B cell (primary cell): ENCODE results near the gene S1PR5. TPM values are rescaled to one million over a fixed set of nuclear protein-coding genes. Genes with fewer than 3 reads are reported as not detected.

ENCODE experiments used
- ATAC-seq: fragments of 200-7000 bp; cut with Tn5 transposase; one replicate; pipeline ENCODE4 v1.10.0; 2021; ENCODE audit warnings: low read depth, mild to moderate bottlenecking, moderate number of reproducible peaks, moderate library complexity
- CTCF ChIA-PET: fragments of 350-600 bp; sonication (Branson Sonifier 250); formaldehyde crosslinking; loops from one replicate; lab custom pipeline; 2021; ENCODE audit warnings: antibody characterized with exemption, inconsistent platforms; lab: Charles Lee
- POLR2A ChIA-PET: fragments of 350-600 bp; sonication (Branson Sonifier 250); formaldehyde crosslinking; loops from one replicate; lab custom pipeline; 2021; ENCODE audit warnings: antibody characterized with exemption; lab: Charles Lee
- DNase-seq: peaks from one replicate; pipeline ENCODE4 v3.0.0; 2013
- H2AFZ ChIP-seq: 2 replicates; pipeline ENCODE4 v1.6.1; 2012; ENCODE audit warnings: mild to moderate bottlenecking, low read depth, low read length; ENCODE audit not compliant: insufficient read depth, poor library complexity, severe bottlenecking
- H3K27ac ChIP-seq, 2 donors: 1 replicate in 1 of 2; 2 replicates in 1 of 2; pipeline ENCODE4 v1.5.1; 2012 to 2013; ENCODE audit warnings: low read length in 2 of 2, mild to moderate bottlenecking in 2 of 2, moderate library complexity in 1 of 2
- H3K27me3 ChIP-seq, 4 experiments: fragments of 200-600 bp in 1 of 4; sonication (generic) in 1 of 4; replicated peaks in 1 of 4; 1 replicate in 2 of 4; 2 replicates in 2 of 4; pipeline versions ENCODE4 v1.6.1 to v1.7.0; 2013 to 2016; ENCODE audit warnings: low read length in 3 of 4, mild to moderate bottlenecking in 2 of 4, mixed read lengths in 1 of 4, moderate library complexity in 1 of 4; ENCODE audit not compliant: insufficient read depth in 4 of 4, control insufficient read depth in 3 of 4; ENCODE audit errors: control extremely low read depth in 1 of 4
- H3K36me3 ChIP-seq, 2 experiments: replicated peaks in 1 of 2; 1 replicate in 1 of 2; 2 replicates in 1 of 2; pipeline versions ENCODE4 v1.6.1 to v1.7.1; 2013; ENCODE audit warnings: low read length in 1 of 2; ENCODE audit not compliant: insufficient read depth in 2 of 2, control insufficient read depth in 1 of 2; ENCODE audit errors: control extremely low read depth in 1 of 2, extremely low read depth in 1 of 2
- H3K4me1 ChIP-seq, 2 donors: fragments of 200-600 bp in 1 of 2; sonication (generic) in 1 of 2; 1 replicate in 1 of 2; 2 replicates in 1 of 2; pipeline versions ENCODE4 v1.5.1 to v1.6.1; 2013 to 2017; ENCODE audit warnings: low read length in 2 of 2; ENCODE audit not compliant: control insufficient read depth in 2 of 2, insufficient read depth in 2 of 2
- H3K4me2 ChIP-seq: replicated peaks from 2 replicates; pipeline ENCODE3; 2012; ENCODE audit warnings: mild to moderate bottlenecking, low read depth, low read length; ENCODE audit not compliant: poor library complexity, severe bottlenecking
- H3K4me3 ChIP-seq, 5 experiments: fragments of 200-600 bp in 1 of 5; sonication (generic) in 1 of 5; 1 replicate in 3 of 5; 2 replicates in 2 of 5; pipeline versions ENCODE4 v1.5.1 to v1.7.0; 2011 to 2016; ENCODE audit warnings: low read length in 4 of 5, mild to moderate bottlenecking in 4 of 5, low read depth in 2 of 5, control low read depth in 1 of 5, moderate library complexity in 1 of 5; ENCODE audit not compliant: insufficient read depth in 1 of 5; ENCODE audit errors: control extremely low read depth in 1 of 5, extremely low read depth in 1 of 5
- H3K79me2 ChIP-seq: fragments of 200-600 bp; sonication (generic); one replicate; pipeline ENCODE4 v1.6.0; 2016; ENCODE audit warnings: low read length; ENCODE audit not compliant: control insufficient read depth, insufficient read depth
- H3K9ac ChIP-seq: fragments of 200-600 bp; sonication (generic); 2 replicates; pipeline ENCODE4 v1.6.1; 2017; ENCODE audit warnings: mild to moderate bottlenecking, low read length, moderate library complexity
- H3K9me3 ChIP-seq, 3 donors: one replicate each; pipeline versions ENCODE4 v1.6.1 to v1.7.1; 2013; ENCODE audit warnings: low read length in 2 of 3; ENCODE audit not compliant: control insufficient read depth in 2 of 3, insufficient read depth in 1 of 3; ENCODE audit errors: control extremely low read depth in 1 of 3
- H4K20me1 ChIP-seq: 2 replicates; pipeline ENCODE4 v1.6.0; 2012; ENCODE audit warnings: mild to moderate bottlenecking, low read length; ENCODE audit not compliant: insufficient read depth, control insufficient read depth, poor library complexity, severe bottlenecking
- H3K27ac Mint-ChIP-seq: one replicate; pipeline ENCODE4 v1.8.0; 2021; ENCODE audit warnings: mixed read lengths
- H3K27me3 Mint-ChIP-seq: one replicate; pipeline ENCODE4 v1.8.0; 2021; ENCODE audit warnings: mixed read lengths
- H3K4me1 Mint-ChIP-seq: one replicate; pipeline ENCODE4 v1.8.0; 2021; ENCODE audit warnings: mixed read lengths
- H3K4me3 Mint-ChIP-seq: one replicate; pipeline ENCODE4 v1.8.0; 2021; ENCODE audit warnings: mixed read lengths
- H3K9me3 Mint-ChIP-seq: one replicate; pipeline ENCODE4 v1.8.0; 2022; ENCODE audit warnings: mixed read lengths; ENCODE audit not compliant: insufficient read depth
- CTCF ChIP-seq: fragments of 200-600 bp; IDR thresholded peaks from one replicate; pipeline ENCODE4 v1.8.0; 2022; ENCODE audit warnings: antibody characterized with exemption, mild to moderate bottlenecking
- EZH2 ChIP-seq: IDR thresholded peaks from 2 replicates; pipeline ENCODE4 v1.6.1; 2012; ENCODE audit warnings: borderline replicate concordance, low read depth, mild to moderate bottlenecking, moderate library complexity, low read length; ENCODE audit not compliant: insufficient read depth, poor library complexity, severe bottlenecking
- WGBS: methylation state at CpG from one replicate; pipeline ENCODE4 v1.1.5; 2013; ENCODE audit warnings: missing lambda C conversion rate; ENCODE audit not compliant: insufficient coverage; 5-methylcytosine and 5-hydroxymethylcytosine counted together
- intact Hi-C: fragments of 100-400 bp; cut with micrococcal nuclease; formaldehyde crosslinking; loops from one replicate; pipeline ENCODE4 v1.10.0; 2022
- polyA plus RNA-seq: library from polyadenylated mRNA; depleted of rRNA; stranded (reverse); fragments of >200 nt; gene quantifications from 2 replicates; pipeline ENCODE4 v1.2.3, GENCODE V29; 2012
- total RNA-seq, 2 donors: library from RNA; stranded (reverse); fragments of 120-200 nt in 1 of 2; gene quantifications; 1 replicate in 1 of 2; 2 replicates in 1 of 2; pipeline versions ENCODE4 v1.2.3 to v1.2.4, GENCODE V29; 2013 to 2022

The S1PR5 gene
- total and polyA plus RNA-seq, 2 donors (not counting 1 experiment from before 2014, with no cell fraction given) = 0.27 to 0.67 TPM

- H3K4me2 ChIP-seq = no peak overlapping the region
- no peak for ATAC-seq
- H3K9ac ChIP-seq = no peak overlapping the region
- peaks cover 29% of the 10 kb centered on the region for H3K4me1 Mint-ChIP-seq
- TF ChIP-seq EZH2 = no peak
- no peak for TF ChIP-seq CTCF
- ChIA-PET POLR2A (no interaction called here), CTCF (no interaction called here)
- DNase-seq = no peak
- H4K20me1 ChIP-seq = peaks cover 14% of the 10 kb centered on the region
- no peak overlapping the region for H3K4me3 ChIP-seq
- no peak overlapping the region for H2AFZ ChIP-seq
- no peaks in the 10 kb centered on the region for H3K27me3 Mint-ChIP-seq
- H3K27ac Mint-ChIP-seq = peak overlapping the region; percentile 37
- H3K27ac ChIP-seq = no peak overlapping the region
- peaks cover 31 to 36% of the 10 kb centered on the region in 2 donors for H3K4me1 ChIP-seq
- H3K79me2 ChIP-seq = peaks cover 33% of the 10 kb centered on the region
- peaks cover 5 to 63% of the 10 kb centered on the region in 2 experiments for H3K36me3 ChIP-seq
- WGBS = 78% methylated on average over 4 of the region's 6 CpGs
- peaks cover 0 to 5% (median 0%) of the 10 kb centered on the region in 3 donors for H3K9me3 ChIP-seq
- no peak overlapping the region for H3K4me3 Mint-ChIP-seq
- no peaks in the 10 kb centered on the region for H3K9me3 Mint-ChIP-seq
- intact Hi-C loops = no loop called here
- H3K27me3 ChIP-seq = no peaks in the 10 kb centered on the region
These were observed 33.1 kb upstream of the S1PR5 start for GRCh38 chr19:10550336-10550735.

- no peak overlapping the region for H3K27ac Mint-ChIP-seq
- DNase-seq = no peak
These were observed 32.5 kb upstream of the S1PR5 start for GRCh38 chr19:10549733-10550132.

More at GRCh38 chr19:10549733-10550132, 32.5 kb upstream of the S1PR5 start:
- no peaks in the 10 kb centered on the region for H3K9me3 Mint-ChIP-seq
- ChIA-PET CTCF (no interaction called here), POLR2A (no interaction called here)
- Histone ChIP-seq H3K9ac (no peak overlapping the region), H3K36me3 (peaks cover 5 to 58% of the 10 kb centered on the region in 2 experiments), H2AFZ (no peak overlapping the region), H3K79me2 (peaks cover 39% of the 10 kb centered on the region), H4K20me1 (peaks cover 15% of the 10 kb centered on the region), H3K9me3 (peaks cover 0 to 5% (median 0%) of the 10 kb centered on the region in 3 donors), H3K4me1 (peaks cover 28 to 36% of the 10 kb centered on the region in 2 donors), H3K27ac (no peak overlapping the region), H3K4me2 (no peak overlapping the region), H3K4me3 (no peak overlapping the region), H3K27me3 (no peaks in the 10 kb centered on the region)
- peaks cover 29% of the 10 kb centered on the region for H3K4me1 Mint-ChIP-seq
- intact Hi-C loops = no loop called here
- no peak overlapping the region for H3K4me3 Mint-ChIP-seq
- 100% methylated on average over 2 of the region's 7 CpGs for WGBS
- no peak for ATAC-seq
- TF ChIP-seq EZH2 (no peak), CTCF (no peak)
- H3K27me3 Mint-ChIP-seq = no peaks in the 10 kb centered on the region
